GM19099 (cell line): Measurements from ENCODE around the gene CDNF.
A peak's percentile ranks its signal among the peaks of the same experiment; 100 is the strongest.

Experiments
- POLR2A ChIP-seq: IDR thresholded peaks from 3 replicates; pipeline ENCODE4 v1.6.1; 2011; ENCODE audit warnings: low read depth; ENCODE audit not compliant: insufficient read length; ENCODE audit errors: extremely low read depth

Gene CDNF

DNA sequence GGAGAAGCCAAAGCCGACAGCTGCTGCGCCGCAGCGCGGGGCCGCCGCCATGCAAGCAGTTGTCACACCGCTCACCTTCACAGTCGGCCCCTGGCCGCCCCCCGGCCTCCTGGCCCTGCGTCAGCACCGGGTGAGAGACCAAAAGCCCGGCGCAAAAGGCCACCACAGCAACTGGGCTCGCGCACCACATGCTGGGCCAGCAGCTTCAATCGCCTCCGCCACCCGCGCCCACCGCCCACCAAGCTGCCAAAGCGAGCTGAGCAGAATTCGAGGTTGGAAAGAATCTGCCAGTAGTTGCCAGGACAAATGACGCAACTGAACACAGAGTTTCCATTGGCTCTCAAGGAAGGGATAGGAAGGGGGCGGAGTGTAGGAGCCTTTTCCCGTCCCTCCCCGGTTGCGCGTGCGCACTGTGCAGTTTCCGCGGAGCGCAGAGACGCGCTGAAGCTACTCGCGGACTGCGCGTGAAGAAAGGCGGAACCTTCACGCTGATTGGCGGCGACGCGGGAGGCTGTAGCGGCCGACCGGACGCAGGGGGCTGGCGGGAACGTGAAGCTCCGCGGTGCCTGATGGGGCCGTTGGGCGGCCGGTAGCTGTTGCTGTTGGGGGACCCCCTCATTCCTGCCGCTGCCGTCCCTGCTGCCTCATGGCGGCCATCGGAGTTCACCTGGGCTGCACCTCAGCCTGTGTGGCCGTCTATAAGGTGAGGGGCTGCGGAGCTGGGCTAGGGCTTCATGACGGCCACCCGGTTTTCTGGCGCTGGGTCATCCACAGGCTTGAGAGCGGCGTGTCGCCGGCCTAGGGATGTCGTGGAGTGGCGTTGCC lies at the start of gene CDNF, which contains the start of the genes HSPA14 and MSANTD7:
TSS of gene CDNF (minus strand) at position 281 of the 825 bp plus-strand sequence. CDS start at position 190, 91 bp downstream.
TSS of gene HSPA14 (plus strand) at position 550 of the 825 bp plus-strand sequence. CDS start at position 647, 97 bp downstream.
TSS of gene MSANTD7 (plus strand) at position 550 of the 825 bp plus-strand sequence. CDS start 3,979 bp downstream, outside the sequence.
- TF ChIP-seq POLR2A: peak; percentile 92

DNA sequence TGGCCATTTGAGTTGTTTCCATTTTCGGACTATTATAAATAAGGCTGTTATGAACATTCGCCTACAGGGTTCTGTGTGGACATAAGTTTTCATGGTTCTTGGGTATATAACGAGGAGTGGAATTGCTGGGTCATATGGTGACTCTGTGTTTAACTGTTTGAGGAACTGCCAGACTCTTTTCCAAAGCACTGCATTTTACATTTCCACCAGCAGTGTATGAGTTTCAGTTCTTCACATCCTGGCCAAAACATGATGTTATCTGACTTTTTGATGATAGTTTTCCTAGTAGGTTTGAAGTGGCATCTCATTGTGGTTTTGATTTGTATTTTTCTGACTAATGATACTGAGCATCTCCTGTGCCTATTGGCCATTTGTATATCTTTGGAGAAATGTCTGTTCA lies 46.2 kb upstream of the CDNF start:
- TF ChIP-seq POLR2A: no peak

DNA sequence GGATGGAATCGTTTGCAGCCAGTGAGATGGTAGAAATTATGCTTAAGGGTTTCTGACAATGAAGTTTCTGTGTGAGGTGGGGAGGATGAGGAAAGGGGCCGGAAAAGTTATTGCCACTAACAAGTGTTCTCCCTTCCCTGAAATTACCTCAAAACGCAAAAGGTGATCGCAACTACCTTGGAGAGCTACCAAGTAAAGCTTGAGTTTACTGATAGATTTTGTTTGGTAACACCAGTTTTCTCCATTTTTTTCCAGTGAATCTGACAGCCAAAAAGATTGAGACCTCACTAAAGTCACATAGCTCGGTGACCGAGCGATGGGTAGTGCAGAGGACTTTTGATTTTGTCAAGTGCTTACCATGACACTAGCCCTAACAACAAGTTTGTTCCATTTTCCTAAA lies 42.4 kb upstream of the CDNF start:
- no peak for TF ChIP-seq POLR2A

DNA sequence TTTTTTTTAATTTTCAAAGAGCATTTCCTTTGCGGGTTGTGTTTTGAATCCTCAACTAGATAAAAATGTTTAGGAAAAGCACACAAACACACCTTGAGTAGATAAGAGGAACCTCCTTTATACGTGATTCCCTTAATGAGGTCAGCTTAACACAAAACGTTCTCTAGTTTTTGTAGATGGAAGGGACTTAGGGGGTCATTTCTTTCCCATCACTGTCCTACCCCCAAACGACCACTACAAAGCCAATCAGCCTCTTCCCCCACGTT lies 42.0 kb upstream of the CDNF start:
- no peak for TF ChIP-seq POLR2A

DNA sequence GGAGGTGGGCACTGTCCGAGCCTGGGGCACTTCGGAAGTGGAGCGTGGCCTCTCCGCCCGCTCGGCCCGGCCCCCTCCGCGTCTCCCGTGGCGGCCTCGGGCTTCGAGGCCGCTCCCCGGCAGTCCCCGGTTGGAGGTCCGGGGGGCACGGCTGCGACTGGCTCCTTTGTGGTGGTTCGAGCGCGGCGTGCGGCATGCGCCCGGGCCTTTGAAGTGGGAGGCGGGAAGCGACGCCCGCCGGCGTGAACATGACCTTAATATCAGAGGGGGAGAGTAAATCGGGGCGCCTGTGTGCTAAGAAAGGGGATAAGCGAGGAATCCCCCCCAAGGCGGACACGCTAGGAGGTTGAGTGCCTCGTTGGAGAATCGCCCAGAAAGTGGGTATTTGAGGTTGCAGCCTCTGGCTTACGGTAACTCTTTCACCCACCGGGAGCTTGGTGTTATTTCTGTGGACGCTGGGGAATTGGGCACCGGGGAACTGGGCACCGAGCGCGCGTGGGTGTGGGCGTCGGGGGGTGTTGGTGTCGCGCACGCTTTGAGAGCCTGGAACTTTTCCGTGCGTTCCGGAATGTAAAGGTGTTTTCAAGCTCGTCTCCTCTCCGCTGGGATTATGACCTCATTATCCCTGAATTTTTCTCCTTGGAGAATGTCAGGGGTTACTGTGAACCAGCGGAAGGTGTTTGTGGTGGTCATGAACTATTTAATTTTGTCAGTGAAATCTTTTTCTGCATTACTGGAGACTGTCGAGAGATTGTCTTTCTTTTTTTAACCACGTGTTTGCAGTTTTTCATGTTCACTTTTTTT lies 41.5 kb upstream of the CDNF start:
- TF ChIP-seq POLR2A: no peak

DNA sequence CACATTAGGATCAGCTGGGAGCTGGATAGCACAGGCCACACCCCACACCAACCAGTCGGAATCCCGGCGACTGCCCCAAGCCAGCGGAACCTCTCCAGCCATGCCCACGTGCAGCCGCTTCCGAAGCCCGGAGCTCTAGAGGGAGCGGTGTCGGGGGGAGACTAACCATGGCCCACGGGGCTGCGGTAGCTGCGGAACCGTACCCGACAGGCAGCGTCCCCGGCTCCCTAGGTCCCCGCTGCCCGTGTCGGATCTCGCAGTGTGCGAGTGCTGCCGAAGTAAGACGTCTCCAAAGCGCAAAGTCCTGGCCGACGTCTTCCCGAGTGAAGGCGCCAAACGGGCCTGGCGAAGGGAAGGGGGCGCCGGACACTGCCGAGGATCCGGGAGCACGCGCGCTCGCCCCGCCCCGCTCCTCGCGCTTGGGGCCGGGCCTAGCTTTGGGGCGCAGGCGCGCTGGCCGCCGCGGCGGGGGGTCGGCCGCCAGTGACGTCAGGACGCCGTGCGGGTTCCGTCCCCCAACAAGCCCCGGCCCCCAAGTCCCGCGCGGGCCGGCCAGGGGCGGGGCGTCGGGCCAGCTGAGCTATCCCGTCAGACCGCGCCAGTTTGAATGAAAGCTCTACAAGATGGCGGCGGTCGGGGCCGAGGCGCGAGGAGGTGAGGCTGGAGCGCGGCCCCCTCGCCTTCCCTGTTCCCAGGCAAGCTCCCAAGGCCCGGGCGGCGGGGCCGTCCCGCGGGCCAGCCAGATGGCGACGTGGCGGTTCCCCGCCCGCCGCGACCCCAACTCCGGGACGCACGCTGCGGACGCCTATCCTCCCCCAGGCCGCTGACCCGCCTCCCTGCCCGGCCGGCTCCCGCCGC lies 40.7 kb upstream of the CDNF start, which contains the start of gene SUV39H2:
TSS of gene SUV39H2 (plus strand) at position 601 of the 858 bp plus-strand sequence. CDS start at position 624, 23 bp downstream.
- TF ChIP-seq POLR2A: peak; percentile 79

DNA sequence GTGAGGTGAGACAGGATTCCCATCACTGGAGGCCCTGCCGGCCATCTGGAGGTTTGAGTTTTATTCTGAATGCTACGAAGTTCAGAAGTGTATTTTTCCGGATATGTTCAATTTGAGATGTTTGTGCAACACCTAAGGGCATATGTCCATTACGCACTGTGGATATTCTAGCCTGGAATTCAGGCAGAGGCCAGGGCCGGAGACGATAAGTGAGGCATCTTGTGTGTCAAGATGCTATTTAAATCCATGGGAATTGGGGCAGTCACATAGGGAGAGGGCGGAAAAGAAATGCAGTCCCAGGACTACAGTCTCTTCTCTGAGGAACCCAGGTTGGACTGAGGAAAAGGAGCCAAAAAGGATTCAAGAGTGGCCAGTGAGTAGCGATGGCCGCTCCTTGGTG lies 38.9 kb upstream of the CDNF start:
- TF ChIP-seq POLR2A: no peak

DNA sequence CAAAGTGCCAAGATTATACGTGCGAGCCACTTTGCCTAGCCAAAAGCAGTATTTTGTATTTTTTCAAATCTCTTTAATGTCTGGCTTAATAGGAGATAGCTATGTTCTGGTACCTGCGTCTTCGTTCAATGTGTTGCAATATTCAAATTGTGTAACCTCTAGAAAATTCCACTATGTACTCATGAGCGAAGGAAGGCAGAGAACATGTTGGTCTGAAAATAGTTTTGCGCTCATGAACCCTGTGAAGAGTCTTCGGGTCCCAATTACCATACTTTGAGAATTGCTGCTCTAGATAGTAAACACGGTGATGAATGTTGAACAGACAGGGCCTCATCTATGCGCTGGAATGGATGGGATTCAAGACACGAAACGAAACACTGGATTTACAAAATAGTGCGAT lies 38.1 kb upstream of the CDNF start:
- no peak for TF ChIP-seq POLR2A

DNA sequence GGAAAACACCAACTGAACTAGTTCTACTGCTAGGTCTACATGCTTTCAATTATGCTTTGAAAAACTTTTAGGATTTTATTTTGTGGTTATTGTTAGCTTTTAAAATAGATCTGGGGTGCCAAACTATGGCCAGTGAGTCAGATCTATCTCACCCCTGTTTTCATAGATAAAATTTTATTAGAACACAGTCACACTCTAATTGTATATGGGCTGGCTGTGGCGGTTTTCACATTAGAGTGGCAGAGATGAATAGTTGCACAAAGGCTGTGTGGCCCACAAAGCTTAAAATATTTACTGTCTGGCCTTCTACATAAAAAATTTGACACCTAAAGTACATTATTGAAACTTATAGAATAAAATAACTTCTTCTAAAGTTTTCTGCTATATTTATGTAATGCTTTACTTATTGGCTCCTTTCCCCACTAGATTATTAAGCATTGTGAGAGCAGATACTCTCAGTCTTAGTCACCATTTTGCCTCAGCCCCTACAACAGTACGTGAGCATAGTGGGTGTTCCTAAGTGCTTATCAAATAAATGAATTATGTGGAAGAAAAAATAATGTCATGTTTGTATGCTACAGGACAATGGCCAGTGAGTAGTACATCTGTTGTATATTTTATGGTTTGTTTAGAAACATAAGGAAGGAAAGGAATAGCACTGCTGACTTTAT lies 35.4 kb upstream of the CDNF start:
- no peak for TF ChIP-seq POLR2A

DNA sequence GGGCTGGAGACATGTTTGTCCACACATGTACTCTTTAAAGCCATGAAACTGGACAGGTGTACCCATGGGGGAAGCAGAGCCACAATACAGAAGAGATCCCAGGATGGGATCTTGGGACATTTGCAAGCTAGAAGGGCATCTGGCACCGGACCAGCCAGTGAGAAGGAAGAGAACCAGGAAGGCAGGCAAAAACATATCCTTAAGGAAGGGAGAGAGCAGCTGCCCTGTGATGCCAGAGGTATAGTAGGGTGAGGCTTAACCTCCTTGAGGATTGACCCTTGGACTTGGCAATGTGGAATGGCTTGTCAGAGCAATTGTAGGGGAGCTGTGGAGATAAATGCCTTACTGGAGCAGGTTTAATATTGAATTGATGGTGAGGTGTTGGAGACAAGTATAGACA lies 23.0 kb upstream of the CDNF start:
- no peak for TF ChIP-seq POLR2A

DNA sequence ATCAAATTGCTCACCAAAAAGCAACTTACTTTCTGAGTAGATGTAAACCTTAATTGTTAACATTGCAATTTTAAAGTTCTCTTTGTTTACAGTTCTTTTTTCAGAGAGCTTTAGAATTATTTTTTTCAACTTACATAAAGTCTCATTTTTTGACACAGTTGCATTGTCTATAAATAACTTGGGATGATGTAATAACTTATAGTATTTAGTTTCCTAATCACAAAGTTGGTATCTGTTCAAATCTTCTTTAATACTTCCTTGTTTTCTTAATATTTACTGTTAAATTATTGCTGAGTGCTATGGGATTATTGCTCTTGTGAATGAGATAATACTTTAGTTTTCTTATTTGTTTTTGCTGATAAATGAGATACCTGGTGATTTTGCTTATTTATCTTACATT lies 21.9 kb upstream of the CDNF start:
- TF ChIP-seq POLR2A: no peak

DNA sequence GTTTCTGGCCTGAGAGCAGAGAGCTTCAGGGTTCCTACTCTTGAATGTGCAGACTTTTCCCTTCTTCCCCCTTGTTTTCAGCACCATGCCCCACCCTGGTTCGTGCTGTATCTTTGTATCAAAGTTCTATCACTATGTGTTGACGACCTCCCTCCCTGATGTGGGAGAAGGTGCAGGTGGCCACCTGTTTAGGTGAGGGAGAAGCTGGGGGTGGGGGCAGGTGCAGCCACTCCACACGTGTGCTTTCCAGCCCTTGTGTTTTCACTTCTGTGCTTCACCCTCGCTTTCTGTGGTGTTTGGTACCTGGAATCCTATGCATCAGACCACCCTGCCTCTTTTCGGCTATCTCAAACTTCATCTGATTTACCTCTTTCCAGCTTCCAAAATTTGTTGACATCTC lies 21.2 kb upstream of the CDNF start:
- TF ChIP-seq POLR2A: no peak

DNA sequence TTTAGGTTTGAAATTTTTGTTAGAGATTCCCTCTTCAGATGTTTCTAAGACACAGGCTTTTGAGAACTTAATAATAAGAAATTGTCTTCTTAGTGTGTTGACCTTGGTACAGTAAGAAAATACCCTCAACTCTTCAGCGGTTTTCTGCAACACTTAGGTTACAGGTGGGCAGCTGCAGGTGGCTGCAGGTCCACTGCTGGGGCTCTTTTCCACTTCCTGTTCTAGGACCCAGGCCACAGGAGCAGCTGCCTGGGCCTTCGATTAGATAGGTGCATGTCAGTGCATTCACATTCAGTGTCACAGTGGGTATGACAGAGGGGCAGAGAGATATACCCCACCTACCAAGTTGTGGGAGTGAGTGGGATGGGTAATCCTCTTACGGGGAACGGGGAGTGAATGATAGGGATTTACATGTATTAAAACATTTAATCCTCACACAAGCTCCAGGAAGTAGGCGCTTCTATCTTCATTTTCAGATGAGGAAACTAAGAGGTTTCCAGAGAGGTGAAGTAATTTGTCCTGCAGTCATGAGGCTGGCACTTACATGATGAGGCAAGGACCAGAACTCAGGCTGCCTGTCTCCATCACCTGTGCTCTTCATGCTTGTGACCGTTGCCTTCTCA lies 20.6 kb upstream of the CDNF start:
- TF ChIP-seq POLR2A: no peak

DNA sequence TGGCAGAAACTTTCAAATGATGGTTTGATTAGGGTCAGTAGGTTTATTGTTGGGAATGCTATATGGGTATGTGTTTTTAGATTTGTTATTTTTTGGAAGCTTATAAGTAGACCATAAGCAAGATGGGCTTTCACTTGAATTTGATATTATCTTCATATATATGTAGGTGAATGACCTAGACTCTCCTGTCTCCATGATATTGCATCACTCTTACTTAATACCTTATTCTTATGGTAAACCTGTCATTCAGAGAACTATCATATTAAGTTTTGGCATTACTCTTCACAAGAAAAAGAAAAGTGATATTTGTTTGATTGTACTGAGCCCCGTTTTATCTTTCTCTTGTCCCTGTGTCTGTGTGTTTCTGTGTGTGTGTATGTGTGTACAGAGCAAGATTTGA lies 17.6 kb upstream of the CDNF start:
- no peak for TF ChIP-seq POLR2A
